ENCODE data around the gene C6orf89.

C6orf89 gene

GRCh38 chr6:36916126-36916525, 30.4 kb downstream of the C6orf89 start:
- Histone ChIP-seq H4K20me1 (ENCODE audit: insufficient read depth, low read length) (peaks cover 5% of the 10 kb centered on the region; the same call in 1 of the 2 replicates), H3K4me2 (ENCODE audit: low read depth, low read length) (no peak overlapping the region), H3K27me3 (replicated peaks; ENCODE audit: insufficient read depth, low read length) (no peaks in the 10 kb centered on the region), H3K9ac (ENCODE audit: low read length) (no peak overlapping the region), H3K4me1 (ENCODE audit: low read length) (peaks cover 22% of the 10 kb centered on the region), H3K9me3 (replicated peaks; ENCODE audit: insufficient read depth, low read length) (no peaks in the 10 kb centered on the region), H3K27ac (ENCODE audit: low read length) (no peak overlapping the region), H2AFZ (ENCODE audit: low read length) (no peak overlapping the region), H3K9me2 (replicated peaks; ENCODE audit: insufficient read depth, low read length) (no peaks in the 10 kb centered on the region), H3F3A (ENCODE audit: insufficient read depth, low read length) (peaks cover 15% of the 10 kb centered on the region), H3K4me3 (ENCODE audit: low read length) (no peak overlapping the region), H3K79me2 (ENCODE audit: low read length) (no peaks in the 10 kb centered on the region), H3K36me3 (replicated peaks; ENCODE audit: insufficient read depth, low read length) (no peaks in the 10 kb centered on the region)
- TF ChIP-seq EZH2 (optimal IDR thresholded peaks at IDR 0.05; ENCODE audit: low read depth, low read length): no peak
- no peak for TF ChIP-seq EZH2phosphoT487 (IDR thresholded peaks at IDR 0.05; ENCODE audit: low read length)
- no peak for TF ChIP-seq CTCF (IDR thresholded peaks at IDR 0.05; ENCODE audit: low read length)
- no peak for DNase-seq

- H3K9ac ChIP-seq (ENCODE audit: low read length): no peak overlapping the region
- no peak overlapping the region for H3K4me2 ChIP-seq (ENCODE audit: low read depth, low read length)
- DNase-seq: no peak
- peaks cover 5% of the 10 kb centered on the region; the same call in 1 of the 2 replicates for H4K20me1 ChIP-seq (ENCODE audit: insufficient read depth, low read length)
- TF ChIP-seq CTCF (IDR thresholded peaks at IDR 0.05; ENCODE audit: low read length) (no peak), EZH2 (optimal IDR thresholded peaks at IDR 0.05; ENCODE audit: low read depth, low read length) (no peak), EZH2phosphoT487 (IDR thresholded peaks at IDR 0.05; ENCODE audit: low read length) (no peak)
- no peaks in the 10 kb centered on the region for H3K27me3 ChIP-seq (replicated peaks; ENCODE audit: insufficient read depth, low read length)
- peaks cover 8% of the 10 kb centered on the region for H3K4me1 ChIP-seq (ENCODE audit: low read length)
- no peaks in the 10 kb centered on the region for H3K79me2 ChIP-seq (ENCODE audit: low read length)
- H3K9me2 ChIP-seq (replicated peaks; ENCODE audit: insufficient read depth, low read length): no peaks in the 10 kb centered on the region
- no peaks in the 10 kb centered on the region for H3K9me3 ChIP-seq (replicated peaks; ENCODE audit: insufficient read depth, low read length)
- H2AFZ ChIP-seq (ENCODE audit: low read length): no peak overlapping the region
- H3K36me3 ChIP-seq (replicated peaks; ENCODE audit: insufficient read depth, low read length): no peaks in the 10 kb centered on the region
- H3F3A ChIP-seq (ENCODE audit: insufficient read depth, low read length): peaks cover 3% of the 10 kb centered on the region; the same call in 1 of the 2 replicates
- no peak overlapping the region for H3K27ac ChIP-seq (ENCODE audit: low read length)
- H3K4me3 ChIP-seq (ENCODE audit: low read length): no peak overlapping the region
Measured at GRCh38 chr6:36917541-36918193, 31.9 kb downstream of the C6orf89 start.

DNA sequence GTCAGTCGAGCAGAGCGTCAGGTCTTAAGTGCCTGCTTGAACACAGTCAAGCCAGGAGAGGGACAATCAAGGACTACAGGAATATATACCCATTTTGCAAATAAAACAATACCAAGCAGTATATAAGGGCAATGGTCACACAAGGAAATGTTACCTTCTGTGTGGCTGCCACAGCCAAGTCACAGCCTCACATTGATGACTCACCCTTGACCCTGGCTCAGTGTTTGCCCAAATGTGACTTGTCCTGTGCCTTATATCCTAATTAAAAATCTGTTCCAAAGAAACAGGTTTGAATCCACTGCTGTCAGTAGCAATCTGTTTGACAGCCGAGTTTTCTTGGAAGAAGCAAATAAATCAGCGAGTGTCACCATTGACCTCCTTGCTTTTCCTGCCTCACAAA, 34.3 kb downstream of the C6orf89 start:
- no peaks in the 10 kb centered on the region for H3K9me3 ChIP-seq (replicated peaks; ENCODE audit: insufficient read depth, low read length)
- H3K36me3 ChIP-seq (replicated peaks; ENCODE audit: insufficient read depth, low read length): no peaks in the 10 kb centered on the region
- TF ChIP-seq CTCF (IDR thresholded peaks at IDR 0.05; ENCODE audit: low read length): no peak
- no peak for TF ChIP-seq EZH2 (optimal IDR thresholded peaks at IDR 0.05; ENCODE audit: low read depth, low read length)
- no peak for TF ChIP-seq EZH2phosphoT487 (IDR thresholded peaks at IDR 0.05; ENCODE audit: low read length)

More for the DNA sequence above, 34.3 kb downstream of the C6orf89 start:
- Histone ChIP-seq H3K9me2 (replicated peaks; ENCODE audit: insufficient read depth, low read length) (no peaks in the 10 kb centered on the region), H3K27ac (ENCODE audit: low read length) (no peak overlapping the region), H3K9ac (ENCODE audit: low read length) (no peak overlapping the region), H3F3A (ENCODE audit: insufficient read depth, low read length) (no peaks in the 10 kb centered on the region), H3K4me1 (ENCODE audit: low read length) (no peaks in the 10 kb centered on the region), H3K4me3 (ENCODE audit: low read length) (no peak overlapping the region), H4K20me1 (ENCODE audit: insufficient read depth, low read length) (no peaks in the 10 kb centered on the region), H3K79me2 (ENCODE audit: low read length) (no peaks in the 10 kb centered on the region), H3K27me3 (replicated peaks; ENCODE audit: insufficient read depth, low read length) (no peaks in the 10 kb centered on the region), H3K4me2 (ENCODE audit: low read depth, low read length) (no peak overlapping the region), H2AFZ (ENCODE audit: low read length) (no peak overlapping the region)
- DNase-seq: no peak
